Fibroblast of lung (primary cell): ENCODE measurements around the gene TLE2. TPM values are rescaled to one million over a fixed set of nuclear protein-coding genes. Genes with fewer than 3 reads are reported as not detected.

Source experiments
- DNase-seq, 2 donors: peaks; one replicate each; pipeline versions ENCODE4 v3.0.0 to v3.0.0-alpha.2; 2010; ENCODE audit warnings: low read depth in 2 of 2
- H2AFZ ChIP-seq: 2 replicates; pipeline ENCODE4 v1.5.1; 2012; ENCODE audit warnings: low read length, control low read depth, inconsistent platforms
- H3K27ac ChIP-seq: 2 replicates; pipeline ENCODE4 v1.5.1; 2011; ENCODE audit warnings: low read length, control low read depth; ENCODE audit not compliant: insufficient read depth
- H3K27me3 ChIP-seq: 2 replicates; pipeline ENCODE4 v1.5.1; 2011; ENCODE audit warnings: mild to moderate bottlenecking, low read length; ENCODE audit not compliant: control insufficient read depth, insufficient read depth
- H3K36me3 ChIP-seq: 2 replicates; pipeline ENCODE4 v1.5.1; 2011; ENCODE audit warnings: low read length; ENCODE audit not compliant: control insufficient read depth, insufficient read depth
- H3K4me1 ChIP-seq: 2 replicates; pipeline ENCODE4 v1.5.1; 2011; ENCODE audit warnings: low read length; ENCODE audit not compliant: control insufficient read depth, insufficient read depth; ENCODE audit errors: extremely low read depth
- H3K4me2 ChIP-seq: 2 replicates; pipeline ENCODE4 v1.5.1; 2011; ENCODE audit warnings: low read length, control low read depth; ENCODE audit not compliant: insufficient read depth; ENCODE audit errors: extremely low read depth
- H3K4me3 ChIP-seq, 4 experiments: fragments of 200-600 bp in 1 of 4; sonication (generic) in 1 of 4; replicated peaks in 1 of 4; 2 replicates each; pipeline ENCODE4 v1.5.1; 2011 to 2016; ENCODE audit warnings: low read length in 4 of 4, low read depth in 3 of 4, mild to moderate bottlenecking in 3 of 4, control low read depth in 2 of 4, inconsistent platforms in 1 of 4, mixed read lengths in 1 of 4; ENCODE audit not compliant: insufficient read depth in 1 of 4; ENCODE audit errors: control extremely low read depth in 1 of 4
- H3K79me2 ChIP-seq: 2 replicates; pipeline ENCODE4 v1.5.1; 2012; ENCODE audit warnings: mild to moderate bottlenecking, low read length, inconsistent platforms; ENCODE audit not compliant: control insufficient read depth, insufficient read depth
- H3K9ac ChIP-seq: 2 replicates; pipeline ENCODE4 v1.5.1; 2011; ENCODE audit warnings: mild to moderate bottlenecking, low read length, control low read depth; ENCODE audit not compliant: insufficient read depth
- H3K9me3 ChIP-seq: 2 replicates; pipeline ENCODE4 v1.5.1; 2012; ENCODE audit warnings: low read depth, low read length; ENCODE audit not compliant: control insufficient read depth, insufficient read depth
- H4K20me1 ChIP-seq: 2 replicates; pipeline ENCODE4 v1.5.1; 2011; ENCODE audit warnings: low read length; ENCODE audit not compliant: control insufficient read depth, insufficient read depth; ENCODE audit errors: extremely low read depth
- CTCF ChIP-seq, 2 donors: IDR thresholded peaks in 1 of 2; conservative IDR thresholded peaks in 1 of 2; 1 replicate in 1 of 2; 2 replicates in 1 of 2; pipeline ENCODE4 v1.5.1; 2011 to 2012; ENCODE audit warnings: low read length in 2 of 2, control low read depth in 1 of 2, inconsistent platforms in 1 of 2, low read depth in 1 of 2, mild to moderate bottlenecking in 1 of 2
- EZH2 ChIP-seq: IDR thresholded peaks from 2 replicates; pipeline ENCODE4 v1.5.1; 2012; ENCODE audit warnings: low read length, control low read depth, mild to moderate bottlenecking; ENCODE audit errors: missing control alignments
- polyA plus RNA-seq, 2 donors: library from polyadenylated mRNA; depleted of rRNA in 1 of 2; stranded (reverse) in 1 of 2; unstranded in 1 of 2; fragments of >200 nt; gene quantifications; 2 replicates each; pipeline ENCODE4 v1.2.1, GENCODE V29; 2011 to 2012; ENCODE audit warnings: missing spikeins in 1 of 2
- total RNA-seq: library from RNA; depleted of rRNA; stranded (reverse); fragments of >200 nt; gene quantifications from 2 replicates; pipeline ENCODE4 v1.2.1, GENCODE V29; 2014

The TLE2 gene
- total and polyA plus RNA-seq, 2 donors (not counting 1 experiment from before 2014, with no cell fraction given) = 1.8 to 3.8 TPM

GRCh38 chr19:3068071-3068470 is 39.0 kb upstream of the TLE2 start:
- Histone ChIP-seq H2AFZ (no peak overlapping the region), H3K27me3 (no peaks in the 10 kb centered on the region), H3K4me2 (no peak overlapping the region), H3K9me3 (no peaks in the 10 kb centered on the region), H4K20me1 (no peaks in the 10 kb centered on the region), H3K4me3 (no peak overlapping the region), H3K36me3 (no peaks in the 10 kb centered on the region), H3K9ac (no peak overlapping the region), H3K27ac (no peak overlapping the region), H3K79me2 (no peaks in the 10 kb centered on the region), H3K4me1 (peaks cover 4% of the 10 kb centered on the region)
- TF ChIP-seq CTCF (conservative IDR thresholded peaks at IDR 0.05 in 1 of 2, IDR thresholded peaks at IDR 0.05 in 1 of 2; ENCODE audit: low read depth in 1 of 2, low read length in 2 of 2) (no peak), EZH2 (no peak)
- no peak for DNase-seq

GRCh38 chr19:3067563-3067962 is 38.5 kb upstream of the TLE2 start:
- TF ChIP-seq EZH2 (no peak), CTCF (conservative IDR thresholded peaks at IDR 0.05 in 1 of 2, IDR thresholded peaks at IDR 0.05 in 1 of 2; ENCODE audit: low read depth in 1 of 2, low read length in 2 of 2) (no peak)
- peaks cover 4% of the 10 kb centered on the region for H3K4me1 ChIP-seq
- H3K27ac ChIP-seq = no peak overlapping the region
- H3K9ac ChIP-seq = no peak overlapping the region
- H3K27me3 ChIP-seq = no peaks in the 10 kb centered on the region
- H4K20me1 ChIP-seq = no peaks in the 10 kb centered on the region
- H3K4me2 ChIP-seq = no peak overlapping the region
- DNase-seq = no peak
- no peaks in the 10 kb centered on the region for H3K9me3 ChIP-seq
- H3K36me3 ChIP-seq = no peaks in the 10 kb centered on the region
- no peak overlapping the region for H2AFZ ChIP-seq
- no peaks in the 10 kb centered on the region for H3K79me2 ChIP-seq
- no peak overlapping the region for H3K4me3 ChIP-seq

GRCh38 chr19:3066482-3067049 is 37.5 kb upstream of the TLE2 start:
- no peak for TF ChIP-seq CTCF (conservative IDR thresholded peaks at IDR 0.05 in 1 of 2, IDR thresholded peaks at IDR 0.05 in 1 of 2; ENCODE audit: low read depth in 1 of 2, low read length in 2 of 2)
- TF ChIP-seq EZH2 = no peak
- Histone ChIP-seq H2AFZ (no peak overlapping the region), H3K9me3 (no peaks in the 10 kb centered on the region), H3K36me3 (no peaks in the 10 kb centered on the region), H3K4me3 (no peak overlapping the region), H3K27ac (no peak overlapping the region), H3K4me2 (no peak overlapping the region), H3K4me1 (peaks cover 4% of the 10 kb centered on the region), H4K20me1 (no peaks in the 10 kb centered on the region), H3K27me3 (no peaks in the 10 kb centered on the region), H3K79me2 (peaks cover under 1% of the 10 kb centered on the region), H3K9ac (no peak overlapping the region)
- DNase-seq = no peak
